ENCODE measurements around the gene RAD51AP1.

DNA sequence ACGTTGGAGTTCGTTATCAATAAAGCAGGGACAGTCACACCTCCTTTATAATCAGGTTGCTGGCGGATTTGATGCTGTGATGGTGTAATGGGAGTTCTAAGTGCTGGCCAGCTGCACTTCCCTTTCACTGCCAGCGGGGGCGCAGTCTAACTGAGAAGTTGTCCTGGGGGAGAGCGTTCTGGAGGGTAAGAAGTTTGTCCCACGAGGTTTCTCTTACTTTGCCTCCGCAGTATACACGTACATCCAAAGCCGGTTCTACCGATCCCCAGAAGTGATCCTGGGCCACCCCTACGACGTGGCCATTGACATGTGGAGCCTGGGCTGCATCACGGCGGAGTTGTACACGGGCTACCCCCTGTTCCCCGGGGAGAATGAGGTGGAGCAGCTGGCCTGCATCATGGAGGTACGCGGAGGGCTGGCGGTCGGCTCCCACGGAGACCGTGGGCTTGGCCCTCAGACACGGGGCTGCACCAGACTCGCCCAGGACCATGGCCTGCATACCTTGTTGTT lies 66.0 kb downstream of the RAD51AP1 start:
- TF ChIP-seq, protein P1, sequence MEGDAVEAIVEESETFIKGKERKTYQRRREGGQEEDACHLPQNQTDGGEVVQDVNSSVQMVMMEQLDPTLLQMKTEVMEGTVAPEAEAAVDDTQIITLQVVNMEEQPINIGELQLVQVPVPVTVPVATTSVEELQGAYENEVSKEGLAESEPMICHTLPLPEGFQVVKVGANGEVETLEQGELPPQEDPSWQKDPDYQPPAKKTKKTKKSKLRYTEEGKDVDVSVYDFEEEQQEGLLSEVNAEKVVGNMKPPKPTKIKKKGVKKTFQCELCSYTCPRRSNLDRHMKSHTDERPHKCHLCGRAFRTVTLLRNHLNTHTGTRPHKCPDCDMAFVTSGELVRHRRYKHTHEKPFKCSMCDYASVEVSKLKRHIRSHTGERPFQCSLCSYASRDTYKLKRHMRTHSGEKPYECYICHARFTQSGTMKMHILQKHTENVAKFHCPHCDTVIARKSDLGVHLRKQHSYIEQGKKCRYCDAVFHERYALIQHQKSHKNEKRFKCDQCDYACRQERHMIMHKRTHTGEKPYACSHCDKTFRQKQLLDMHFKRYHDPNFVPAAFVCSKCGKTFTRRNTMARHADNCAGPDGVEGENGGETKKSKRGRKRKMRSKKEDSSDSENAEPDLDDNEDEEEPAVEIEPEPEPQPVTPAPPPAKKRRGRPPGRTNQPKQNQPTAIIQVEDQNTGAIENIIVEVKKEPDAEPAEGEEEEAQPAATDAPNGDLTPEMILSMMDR (IDR thresholded peaks at IDR 0.05), result peak; percentile 96 to 99 (median 98)
- TF ChIP-seq POLR2A (IDR thresholded peaks at IDR 0.05), result no peak
